Immature natural killer cell (primary cell): ENCODE data around the gene CHCHD3. TPM values are rescaled to one million over a fixed set of nuclear protein-coding genes. Genes with fewer than 3 reads are reported as not detected.

Experiments used
- DNase-seq, 3 donors: peaks; one replicate each; pipeline ENCODE4 v3.0.0; 2022; ENCODE audit warnings: mixed read lengths in 1 of 3
- H3K27ac Mint-ChIP-seq, 6 donors: one replicate each; pipeline ENCODE4 v1.8.0; 2020; ENCODE audit warnings: mixed read lengths in 6 of 6, mild to moderate bottlenecking in 5 of 6, inconsistent platforms in 4 of 6, moderate library complexity in 3 of 6
- H3K27me3 Mint-ChIP-seq, 3 donors: one replicate each; pipeline ENCODE4 v1.8.0; 2020 to 2021; ENCODE audit warnings: low read depth in 3 of 3, mild to moderate bottlenecking in 3 of 3, mixed read lengths in 3 of 3, moderate library complexity in 3 of 3, inconsistent platforms in 1 of 3
- H3K36me3 Mint-ChIP-seq, 3 donors: one replicate each; pipeline ENCODE4 v1.8.0; 2020; ENCODE audit warnings: mixed read lengths in 3 of 3, inconsistent platforms in 2 of 3, mild to moderate bottlenecking in 2 of 3
- H3K4me1 Mint-ChIP-seq, 2 donors: one replicate each; pipeline ENCODE4 v1.8.0; 2020; ENCODE audit warnings: inconsistent platforms in 2 of 2, mild to moderate bottlenecking in 2 of 2, mixed read lengths in 2 of 2, moderate library complexity in 1 of 2
- H3K4me3 Mint-ChIP-seq, 5 donors: one replicate each; pipeline ENCODE4 v1.8.0; 2020; ENCODE audit warnings: mild to moderate bottlenecking in 5 of 5, mixed read lengths in 5 of 5, inconsistent platforms in 3 of 5, moderate library complexity in 3 of 5
- H3K9me3 Mint-ChIP-seq, 6 donors: one replicate each; pipeline ENCODE4 v1.8.0; 2020; ENCODE audit warnings: mild to moderate bottlenecking in 6 of 6, mixed read lengths in 6 of 6, inconsistent platforms in 4 of 6, moderate library complexity in 3 of 6
- polyA plus RNA-seq, 3 donors: library from polyadenylated mRNA; unstranded; fragments of 300-500 nt; fragmentation: Illumina TruSeq; gene quantifications; one replicate each; pipeline ENCODE4 v1.2.3, GENCODE V29; 2021

Gene CHCHD3
- polyA plus RNA-seq, 3 donors from 2014 or later = 57.8 to 65.9 (median 61.4) TPM

- Mint-ChIP-seq H3K27ac (no peak overlapping the region), H3K4me1 (peaks cover 15 to 17% of the 10 kb centered on the region in 2 donors), H3K27me3 (peaks cover 2 to 5% (median 4%) of the 10 kb centered on the region in 3 donors), H3K9me3 (no peaks in the 10 kb centered on the region), H3K4me3 (peak overlapping the region in 4 of 5 donors; percentile 2 to 69 (median 27)), H3K36me3 (peaks cover 0 to 9% (median 8%) of the 10 kb centered on the region in 3 donors)
- DNase-seq = no peak
Measured at GRCh38 chr7:132777414-132777813, 304.5 kb downstream of the CHCHD3 start.

GRCh38 chr7:132776048-132776620 lies 305.8 kb downstream of the CHCHD3 start:
- H3K9me3 Mint-ChIP-seq = no peaks in the 10 kb centered on the region
- H3K27ac Mint-ChIP-seq = peak overlapping the region in 2 of 6 donors; percentile 32 to 56
- H3K4me1 Mint-ChIP-seq = peaks cover 22 to 23% of the 10 kb centered on the region in 2 donors
- H3K36me3 Mint-ChIP-seq = peaks cover 0 to 8% (median 4%) of the 10 kb centered on the region in 3 donors
- no peak for DNase-seq
- H3K4me3 Mint-ChIP-seq = peak overlapping the region in 1 of 5 donors; percentile 9
- peaks cover 2 to 5% (median 4%) of the 10 kb centered on the region in 3 donors for H3K27me3 Mint-ChIP-seq

- no peak for DNase-seq
- H3K4me1 Mint-ChIP-seq = peaks cover 27 to 31% of the 10 kb centered on the region in 2 donors
- peaks cover 6 to 11% (median 9%) of the 10 kb centered on the region in 3 donors for H3K36me3 Mint-ChIP-seq
- peaks cover 5 to 17% (median 8%) of the 10 kb centered on the region in 6 donors for H3K9me3 Mint-ChIP-seq
- H3K27me3 Mint-ChIP-seq = peaks cover 4 to 7% (median 5%) of the 10 kb centered on the region in 3 donors
- H3K27ac Mint-ChIP-seq = no peak overlapping the region
- no peak overlapping the region for H3K4me3 Mint-ChIP-seq
Measured at GRCh38 chr7:132773527-132773956, 308.3 kb downstream of the CHCHD3 start.

- Mint-ChIP-seq H3K36me3 (peaks cover 5 to 8% (median 6%) of the 10 kb centered on the region in 3 donors), H3K4me1 (peaks cover 13 to 18% of the 10 kb centered on the region in 2 donors), H3K9me3 (peaks cover 5 to 17% (median 8%) of the 10 kb centered on the region in 6 donors), H3K27ac (peak overlapping the region in 1 of 6 donors; percentile 17), H3K4me3 (peak overlapping the region in 1 of 5 donors; percentile 33), H3K27me3 (peaks cover 0 to 5% (median 4%) of the 10 kb centered on the region in 3 donors)
- no peak for DNase-seq
Measured at GRCh38 chr7:132771301-132771730, 310.6 kb downstream of the CHCHD3 start.

- H3K4me1 Mint-ChIP-seq = peaks cover 13 to 18% of the 10 kb centered on the region in 2 donors
- H3K9me3 Mint-ChIP-seq = peaks cover 5 to 17% (median 8%) of the 10 kb centered on the region in 6 donors
- DNase-seq = no peak
- no peak overlapping the region for H3K4me3 Mint-ChIP-seq
- H3K27ac Mint-ChIP-seq = no peak overlapping the region
- H3K27me3 Mint-ChIP-seq = peaks cover 0 to 4% (median 2%) of the 10 kb centered on the region in 3 donors
- H3K36me3 Mint-ChIP-seq = peaks cover 5 to 8% (median 6%) of the 10 kb centered on the region in 3 donors
Measured at GRCh38 chr7:132770055-132770454, 311.8 kb downstream of the CHCHD3 start.

- H3K4me3 Mint-ChIP-seq = no peak overlapping the region
- peaks cover 13 to 18% of the 10 kb centered on the region in 2 donors for H3K4me1 Mint-ChIP-seq
- peaks cover 5 to 8% (median 6%) of the 10 kb centered on the region in 3 donors for H3K36me3 Mint-ChIP-seq
- DNase-seq = no peak
- peaks cover 0 to 4% (median 3%) of the 10 kb centered on the region in 3 donors for H3K27me3 Mint-ChIP-seq
- H3K9me3 Mint-ChIP-seq = peaks cover 5 to 17% (median 8%) of the 10 kb centered on the region in 6 donors
- no peak overlapping the region for H3K27ac Mint-ChIP-seq
Measured at GRCh38 chr7:132769280-132769679, 312.6 kb downstream of the CHCHD3 start.

- Mint-ChIP-seq H3K27ac (no peak overlapping the region), H3K9me3 (peaks cover 5 to 17% (median 8%) of the 10 kb centered on the region in 6 donors), H3K36me3 (peaks cover 5 to 8% (median 6%) of the 10 kb centered on the region in 3 donors), H3K27me3 (peaks cover 0 to 4% (median 3%) of the 10 kb centered on the region in 3 donors), H3K4me3 (no peak overlapping the region), H3K4me1 (peaks cover 13 to 18% of the 10 kb centered on the region in 2 donors)
- DNase-seq = no peak
Measured at GRCh38 chr7:132768099-132768498, 313.8 kb downstream of the CHCHD3 start.

GRCh38 chr7:132767378-132767777 lies 314.5 kb downstream of the CHCHD3 start:
- Mint-ChIP-seq H3K36me3 (peaks cover 5 to 8% (median 6%) of the 10 kb centered on the region in 3 donors), H3K9me3 (peaks cover 5 to 17% (median 8%) of the 10 kb centered on the region in 6 donors), H3K27ac (no peak overlapping the region), H3K4me1 (peaks cover 13 to 18% of the 10 kb centered on the region in 2 donors), H3K27me3 (peaks cover 0 to 4% (median 3%) of the 10 kb centered on the region in 3 donors), H3K4me3 (no peak overlapping the region)
- no peak for DNase-seq

GRCh38 chr7:132766660-132767059 lies 315.2 kb downstream of the CHCHD3 start:
- no peak overlapping the region for H3K4me3 Mint-ChIP-seq
- peaks cover 13 to 15% of the 10 kb centered on the region in 2 donors for H3K4me1 Mint-ChIP-seq
- DNase-seq = no peak
- peaks cover 0 to 4% (median 3%) of the 10 kb centered on the region in 3 donors for H3K27me3 Mint-ChIP-seq
- H3K36me3 Mint-ChIP-seq = peaks cover 5 to 8% (median 6%) of the 10 kb centered on the region in 3 donors
- H3K9me3 Mint-ChIP-seq = peaks cover 5 to 17% (median 8%) of the 10 kb centered on the region in 6 donors
- H3K27ac Mint-ChIP-seq = no peak overlapping the region

GRCh38 chr7:132765861-132766260 lies 316.0 kb downstream of the CHCHD3 start:
- Mint-ChIP-seq H3K36me3 (peaks cover 5 to 8% (median 6%) of the 10 kb centered on the region in 3 donors), H3K27me3 (peaks cover 0 to 4% (median 3%) of the 10 kb centered on the region in 3 donors), H3K4me3 (no peak overlapping the region), H3K27ac (no peak overlapping the region), H3K9me3 (peaks cover 5 to 17% (median 8%) of the 10 kb centered on the region in 6 donors), H3K4me1 (peaks cover 6 to 7% of the 10 kb centered on the region in 2 donors)
- no peak for DNase-seq

GRCh38 chr7:132764762-132765161 lies 317.1 kb downstream of the CHCHD3 start:
- H3K4me3 Mint-ChIP-seq = no peak overlapping the region
- DNase-seq = no peak
- H3K9me3 Mint-ChIP-seq = peaks cover 5 to 10% (median 8%) of the 10 kb centered on the region in 6 donors
- H3K27me3 Mint-ChIP-seq = peaks cover 0 to 4% (median 0%) of the 10 kb centered on the region in 3 donors
- H3K36me3 Mint-ChIP-seq = peaks cover 4 to 6% (median 5%) of the 10 kb centered on the region in 3 donors
- no peaks in the 10 kb centered on the region for H3K4me1 Mint-ChIP-seq
- no peak overlapping the region for H3K27ac Mint-ChIP-seq

GRCh38 chr7:132760866-132761265 lies 321.0 kb downstream of the CHCHD3 start:
- H3K36me3 Mint-ChIP-seq = no peaks in the 10 kb centered on the region
- H3K27me3 Mint-ChIP-seq = peaks cover 0 to 2% (median 0%) of the 10 kb centered on the region in 3 donors
- no peak for DNase-seq
- H3K4me1 Mint-ChIP-seq = peaks cover 0 to 5% of the 10 kb centered on the region in 2 donors
- no peaks in the 10 kb centered on the region for H3K9me3 Mint-ChIP-seq
- no peak overlapping the region for H3K4me3 Mint-ChIP-seq
- no peak overlapping the region for H3K27ac Mint-ChIP-seq

GRCh38 chr7:132760244-132760623 lies 321.7 kb downstream of the CHCHD3 start:
- DNase-seq = no peak
- no peak overlapping the region for H3K27ac Mint-ChIP-seq
- H3K36me3 Mint-ChIP-seq = no peaks in the 10 kb centered on the region
- H3K9me3 Mint-ChIP-seq = no peaks in the 10 kb centered on the region
- H3K4me3 Mint-ChIP-seq = no peak overlapping the region
- peaks cover 0 to 5% of the 10 kb centered on the region in 2 donors for H3K4me1 Mint-ChIP-seq
- H3K27me3 Mint-ChIP-seq = peaks cover 0 to 2% (median 0%) of the 10 kb centered on the region in 3 donors
